ENCODE measurements around the gene OR52I1. TPM values are rescaled to one million over a fixed set of nuclear protein-coding genes. Genes with fewer than 3 reads are reported as not detected.

The OR52I1 gene
- total RNA-seq, 4 donors from 2014 or later: not detected

- no peak for TF ChIP-seq CTCF (IDR thresholded peaks at IDR 0.05; ENCODE audit: low read depth)
Measured at GRCh38 chr11:4565371-4565770, 28.5 kb upstream of the OR52I1 start.

- no peak for TF ChIP-seq CTCF (IDR thresholded peaks at IDR 0.05; ENCODE audit: low read depth)
Measured at GRCh38 chr11:4569075-4569474, 24.8 kb upstream of the OR52I1 start.

- no peak for TF ChIP-seq CTCF (IDR thresholded peaks at IDR 0.05; ENCODE audit: low read depth)
Measured at GRCh38 chr11:4576880-4577279, 17.0 kb upstream of the OR52I1 start.

- TF ChIP-seq CTCF (IDR thresholded peaks at IDR 0.05; ENCODE audit: low read depth): no peak
Measured at GRCh38 chr11:4577761-4578160, 16.1 kb upstream of the OR52I1 start.

- TF ChIP-seq CTCF (IDR thresholded peaks at IDR 0.05; ENCODE audit: low read depth): no peak
Measured at GRCh38 chr11:4578624-4579023, 15.2 kb upstream of the OR52I1 start.

GRCh38 chr11:4580124-4580523, 13.7 kb upstream of the OR52I1 start:
- TF ChIP-seq CTCF (IDR thresholded peaks at IDR 0.05; ENCODE audit: low read depth): no peak

GRCh38 chr11:4581443-4581842, 12.4 kb upstream of the OR52I1 start, which contains the start of gene OR52I2:
OR52I2 (plus strand) TSS chr11:4581743.
- no peak for TF ChIP-seq CTCF (IDR thresholded peaks at IDR 0.05; ENCODE audit: low read depth)

All from subcutaneous adipose tissue (tissue), 4 donors.